GM21737 (cell line): Measurements from ENCODE around the gene EFNB3.

ENCODE experiments used
- ATAC-seq: cut with Tn5 transposase; IDR thresholded peaks from one replicate; pipeline ENCODE4 v1.9.1; 2021; ENCODE audit warnings: mild to moderate bottlenecking, moderate library complexity; ENCODE audit not compliant: unreplicated experiment

EFNB3 gene

DNA sequence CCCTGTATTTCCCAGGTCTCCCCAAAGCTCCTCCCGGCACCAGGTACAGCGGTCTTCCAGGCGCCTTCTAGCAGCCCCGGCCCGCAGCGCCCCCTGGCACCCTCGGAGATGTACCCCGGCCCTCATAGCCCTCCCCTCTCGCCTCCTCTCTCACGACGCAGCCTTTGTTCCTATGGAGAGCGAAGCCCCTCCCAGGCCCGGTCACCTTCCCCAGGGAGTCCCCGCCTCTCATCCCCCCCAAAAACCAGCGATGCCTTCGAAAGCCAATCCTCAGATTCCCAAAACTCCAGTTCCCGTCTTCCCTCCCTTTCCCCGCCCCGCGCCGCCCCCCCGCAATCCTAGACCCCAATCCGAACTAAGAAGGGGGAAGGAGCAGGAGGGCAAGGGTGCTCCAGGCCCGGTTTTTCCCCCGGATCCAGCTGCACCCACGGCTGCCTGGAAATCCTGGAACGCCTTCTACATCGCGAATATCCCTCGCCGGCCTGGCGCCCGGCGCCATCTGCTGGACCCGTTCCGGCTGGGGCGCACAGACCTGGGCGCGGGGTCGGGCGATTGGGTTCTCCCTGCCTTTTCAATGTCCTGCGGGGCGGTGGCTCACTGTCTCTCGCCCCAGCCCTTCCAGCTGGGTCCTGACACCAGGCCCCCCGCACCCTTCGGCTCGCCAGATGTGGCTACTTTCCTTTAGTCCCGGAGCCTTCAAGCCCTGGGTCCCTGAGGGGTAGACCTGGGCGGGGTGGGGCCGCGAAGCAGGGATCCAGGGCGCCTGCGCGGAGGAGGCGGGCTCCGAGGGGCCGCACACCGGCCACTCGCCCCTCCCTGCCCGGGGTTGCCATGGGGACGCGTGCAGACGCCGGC, 12.1 kb downstream of the EFNB3 start, which contains the start of gene DNAH2:
Gene DNAH2 (plus strand): TSS at position 844 of the 855 bp plus-strand sequence. CDS start 1,991 bp downstream, outside the sequence.
- ATAC-seq, result no peak

DNA sequence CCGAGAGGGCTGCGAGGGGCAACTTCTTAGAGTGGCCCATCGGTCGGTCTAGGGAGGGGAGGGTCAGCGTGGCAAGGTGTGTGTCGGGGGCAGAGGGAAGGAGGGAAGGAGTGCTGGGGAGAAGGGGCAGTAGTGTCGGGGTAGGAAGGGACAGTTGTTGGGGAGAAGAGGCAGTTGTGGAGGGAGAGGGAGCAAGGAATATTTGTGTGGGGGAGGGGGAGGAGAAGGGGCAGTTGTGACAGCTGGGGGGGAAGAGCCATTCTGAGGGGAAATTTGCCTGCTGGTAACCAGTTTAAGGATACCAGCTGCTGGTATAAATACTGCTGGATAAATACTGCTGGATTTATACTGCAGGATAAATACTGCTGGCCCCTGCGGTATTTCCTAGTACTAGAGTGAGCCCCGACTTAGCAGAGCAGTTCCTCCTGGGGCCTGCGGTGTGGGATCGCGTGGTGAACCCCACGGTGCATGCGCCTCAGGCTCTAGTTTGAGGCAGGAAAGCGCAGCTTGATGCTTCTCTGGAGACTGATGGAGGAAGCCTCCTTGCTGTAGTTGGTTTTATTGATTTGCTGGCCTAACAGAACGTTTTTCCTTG, 12.9 kb downstream of the EFNB3 start:
- ATAC-seq, result no peak

DNA sequence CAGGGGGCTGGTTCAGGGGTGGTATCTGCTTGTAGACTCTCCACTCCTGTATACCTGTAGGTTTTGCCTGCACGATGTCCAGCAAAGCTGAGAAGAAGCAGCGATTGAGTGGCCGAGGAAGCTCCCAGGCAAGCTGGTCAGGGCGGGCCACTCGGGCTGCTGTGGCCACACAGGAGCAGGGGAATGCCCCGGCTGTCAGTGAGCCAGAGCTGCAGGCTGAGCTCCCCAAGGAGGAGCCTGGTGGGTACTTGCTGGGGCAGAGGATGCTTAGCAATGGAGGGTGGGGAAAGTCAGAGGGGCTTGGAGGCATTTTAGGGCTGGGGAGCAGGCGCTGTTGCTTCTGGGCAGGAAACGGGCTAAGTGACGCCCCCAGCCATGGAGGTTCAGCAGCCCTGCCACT, 14.7 kb downstream of the EFNB3 start:
- no peak for ATAC-seq

DNA sequence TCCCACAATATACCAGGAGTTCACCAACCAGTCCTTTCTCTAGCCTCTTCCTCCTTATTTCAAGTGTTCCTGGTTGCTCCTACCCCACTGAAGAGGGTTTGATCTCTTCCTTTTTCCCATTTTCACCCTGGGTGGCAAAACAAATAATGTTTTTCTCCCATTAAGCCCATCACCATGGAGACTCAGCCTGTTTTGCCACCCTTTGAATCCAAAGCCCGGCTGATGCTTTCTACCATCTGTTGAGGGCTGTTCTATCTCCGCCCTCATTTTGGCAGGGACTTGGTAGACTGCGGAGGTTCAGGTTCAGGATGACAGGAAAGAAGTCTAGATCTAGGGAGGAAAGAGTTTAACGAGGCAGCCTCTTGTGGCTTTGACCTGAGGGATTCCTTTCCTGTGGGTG, 15.1 kb downstream of the EFNB3 start:
- ATAC-seq, result no peak

DNA sequence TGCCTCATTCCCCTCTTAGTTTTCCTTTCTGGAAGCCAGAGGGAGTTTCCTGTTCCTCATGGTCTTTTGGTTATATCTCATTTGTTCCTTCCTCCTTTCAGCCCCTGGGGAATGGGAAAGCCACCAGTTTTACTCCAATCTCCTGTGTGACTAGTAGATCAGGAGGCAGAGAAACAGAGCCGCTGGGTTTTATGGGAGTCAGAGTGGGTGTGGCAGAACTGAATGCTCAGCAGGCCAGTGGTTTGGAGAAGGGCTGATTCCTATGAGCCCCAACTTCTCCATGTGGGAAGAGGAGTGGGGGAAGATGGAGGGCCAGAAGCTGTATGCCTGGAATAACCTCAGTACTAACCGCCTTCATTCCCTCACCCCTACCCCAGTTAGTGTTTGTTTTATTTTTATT, 16.6 kb downstream of the EFNB3 start:
- ATAC-seq, result no peak

DNA sequence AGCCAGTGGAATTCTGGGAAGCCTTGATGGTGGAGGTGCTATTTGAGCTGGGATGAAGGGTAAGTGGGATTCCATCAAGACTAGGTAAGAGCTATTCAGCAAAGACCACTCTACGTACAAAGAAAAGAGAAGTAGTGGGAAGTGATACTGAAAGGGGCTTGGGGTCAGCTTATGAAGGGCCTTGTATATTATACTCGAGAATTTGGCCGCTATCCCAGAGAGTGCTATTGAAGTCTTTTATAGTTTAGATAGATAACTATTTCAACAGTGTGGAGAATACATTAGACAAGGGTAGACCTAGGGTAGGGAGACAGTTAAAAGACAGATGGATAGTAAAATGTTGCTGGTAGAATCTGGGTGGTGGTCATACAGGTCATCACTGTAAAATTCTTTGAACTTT, 22.9 kb downstream of the EFNB3 start:
- ATAC-seq, result no peak

DNA sequence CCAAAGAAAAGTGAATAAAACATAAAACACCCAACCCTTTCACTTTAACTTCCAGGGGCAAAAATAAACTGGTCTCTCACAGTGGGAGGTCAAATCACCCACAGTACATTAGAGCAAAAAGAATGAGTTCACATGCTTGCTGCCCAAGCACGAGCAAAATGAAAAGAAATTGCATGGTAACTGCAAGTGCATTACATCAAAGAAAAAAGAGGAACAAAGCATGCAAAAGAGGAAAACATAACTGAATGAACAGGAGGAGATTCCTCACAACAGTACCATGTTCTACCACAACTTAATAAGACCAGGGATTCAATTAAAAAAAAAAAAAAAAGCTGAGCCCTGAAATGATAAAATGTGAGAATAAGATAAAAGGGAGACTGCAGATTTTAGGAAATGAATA, 24.8 kb downstream of the EFNB3 start:
- ATAC-seq, result no peak

DNA sequence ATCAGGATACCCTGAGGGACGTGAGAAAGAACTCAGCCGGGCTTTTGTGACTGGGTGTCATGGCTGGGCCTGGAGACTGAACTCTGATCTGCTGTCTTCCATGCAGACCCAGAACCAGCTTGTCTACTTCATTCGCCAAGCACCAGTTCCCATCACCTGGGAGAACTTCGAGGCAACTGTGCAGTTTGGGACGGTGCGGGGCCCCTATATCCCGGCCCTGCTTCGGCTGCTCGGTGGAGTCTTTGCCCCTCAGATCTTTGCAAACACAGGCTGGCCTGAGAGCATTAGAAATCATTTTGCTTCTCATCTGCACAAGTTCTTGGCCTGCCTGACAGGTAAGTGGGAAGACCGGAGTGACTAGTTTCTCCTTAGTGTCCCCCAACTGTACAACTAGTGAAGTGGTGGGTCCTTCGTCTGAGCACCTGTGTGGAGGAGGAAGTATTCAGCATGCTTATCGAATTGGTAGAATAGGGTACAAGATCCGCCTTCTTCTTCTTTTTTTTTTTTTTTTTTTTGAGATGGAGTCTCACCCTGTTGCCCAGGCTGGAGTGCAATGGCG, 28.1 kb downstream of the EFNB3 start:
- no peak for ATAC-seq

DNA sequence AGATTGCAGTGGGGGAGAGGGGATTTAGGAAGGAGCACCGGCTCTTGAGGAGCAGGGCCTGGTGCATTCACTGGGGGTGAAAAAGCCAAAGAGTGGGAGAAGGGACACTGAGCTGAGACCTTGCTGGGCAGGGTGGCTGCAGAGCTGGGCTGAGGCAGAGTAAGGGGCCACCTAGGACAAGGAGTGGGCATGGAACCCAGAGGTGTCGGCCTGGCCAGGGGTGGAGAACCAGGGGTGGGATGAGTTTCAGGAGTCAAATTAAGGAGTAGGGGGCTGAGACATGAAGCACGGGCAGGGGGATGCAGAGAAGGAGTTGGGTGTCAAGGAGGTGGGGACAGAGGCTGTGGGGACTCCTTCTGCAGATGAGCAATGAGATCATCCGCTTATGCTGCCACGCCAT, 32.6 kb downstream of the EFNB3 start:
- no peak for ATAC-seq

DNA sequence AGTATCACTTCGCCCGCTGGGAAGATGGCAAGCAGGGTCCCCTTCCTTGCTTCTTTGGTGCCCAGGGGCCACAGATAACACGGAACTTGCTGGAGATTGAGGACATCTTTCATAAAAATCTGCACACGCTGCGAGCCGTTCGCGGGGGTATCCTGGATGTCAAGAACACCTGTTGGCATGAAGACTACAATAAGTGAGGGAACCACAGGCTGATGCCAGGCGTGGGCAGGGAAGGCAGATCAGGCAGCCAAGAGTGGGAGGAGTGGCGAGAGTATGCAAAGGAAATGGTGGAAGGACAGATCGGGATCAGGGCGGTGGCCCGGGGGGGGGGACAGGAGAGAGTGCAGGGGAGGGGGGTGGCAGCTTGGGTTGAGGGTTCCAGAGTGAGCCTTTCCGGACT, 34.7 kb downstream of the EFNB3 start:
- ATAC-seq, result no peak

DNA sequence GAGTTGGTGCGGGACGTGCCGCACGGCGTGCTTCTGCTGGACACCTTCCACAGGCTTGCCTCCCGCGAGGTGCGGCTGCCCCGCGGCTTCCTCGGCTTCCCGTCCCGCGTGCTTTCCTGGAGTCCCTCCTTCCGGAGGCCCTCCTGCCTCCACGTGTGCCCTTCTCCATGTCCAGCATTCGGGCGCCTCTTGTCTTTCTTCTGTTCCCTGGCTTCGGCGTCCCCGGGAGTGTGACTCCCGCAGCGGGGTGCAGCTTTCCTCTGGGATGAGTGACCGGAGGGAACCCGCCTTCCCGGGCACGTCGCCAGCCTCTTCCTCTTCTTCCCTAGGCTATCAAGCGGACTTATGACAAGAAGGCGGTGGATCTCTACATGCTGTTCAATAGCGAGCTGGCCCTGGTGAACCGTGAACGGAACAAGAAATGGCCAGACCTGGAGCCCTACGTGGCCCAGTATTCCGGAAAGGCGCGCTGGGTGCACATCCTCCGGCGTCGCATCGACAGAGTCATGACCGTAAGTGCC, 35.5 kb downstream of the EFNB3 start:
- no peak for ATAC-seq

DNA sequence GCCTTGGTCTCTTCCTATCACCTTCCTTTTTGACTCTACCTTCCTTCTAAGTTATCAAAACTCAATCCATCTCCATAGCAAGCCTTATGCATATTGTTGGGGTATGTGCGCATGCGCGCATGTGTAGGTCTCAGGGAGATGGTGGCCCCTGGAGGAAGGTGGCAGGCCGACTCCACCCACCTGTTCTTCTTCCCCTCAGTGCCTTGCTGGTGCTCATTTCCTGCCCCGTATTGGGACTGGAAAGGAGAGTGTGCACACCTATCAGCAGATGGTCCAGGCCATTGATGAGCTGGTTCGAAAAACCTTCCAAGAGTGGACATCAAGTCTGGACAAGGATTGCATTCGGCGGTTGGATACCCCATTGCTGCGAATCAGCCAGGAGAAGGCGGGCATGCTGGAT, 37.7 kb downstream of the EFNB3 start:
- ATAC-seq, result no peak

DNA sequence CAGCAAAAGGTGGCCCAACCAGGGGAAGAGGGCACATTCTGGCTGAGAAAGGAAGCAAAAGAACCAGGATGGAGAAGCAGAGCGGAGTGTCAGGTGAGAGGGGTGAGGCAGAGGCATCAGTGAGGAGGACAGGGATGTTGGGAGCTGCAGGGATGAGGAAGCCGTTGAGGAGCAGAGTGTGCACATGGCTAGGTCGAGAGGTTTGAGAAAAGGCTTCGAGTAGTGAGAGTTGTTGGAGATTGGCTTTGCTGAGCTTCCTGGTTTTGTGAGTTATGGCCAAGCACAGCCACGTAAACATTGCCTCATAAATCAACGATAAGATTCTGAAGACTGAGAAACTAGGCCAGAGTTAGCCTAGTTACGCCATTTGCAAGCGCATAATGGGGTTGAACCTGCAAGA, 39.4 kb downstream of the EFNB3 start:
- no peak for ATAC-seq

DNA sequence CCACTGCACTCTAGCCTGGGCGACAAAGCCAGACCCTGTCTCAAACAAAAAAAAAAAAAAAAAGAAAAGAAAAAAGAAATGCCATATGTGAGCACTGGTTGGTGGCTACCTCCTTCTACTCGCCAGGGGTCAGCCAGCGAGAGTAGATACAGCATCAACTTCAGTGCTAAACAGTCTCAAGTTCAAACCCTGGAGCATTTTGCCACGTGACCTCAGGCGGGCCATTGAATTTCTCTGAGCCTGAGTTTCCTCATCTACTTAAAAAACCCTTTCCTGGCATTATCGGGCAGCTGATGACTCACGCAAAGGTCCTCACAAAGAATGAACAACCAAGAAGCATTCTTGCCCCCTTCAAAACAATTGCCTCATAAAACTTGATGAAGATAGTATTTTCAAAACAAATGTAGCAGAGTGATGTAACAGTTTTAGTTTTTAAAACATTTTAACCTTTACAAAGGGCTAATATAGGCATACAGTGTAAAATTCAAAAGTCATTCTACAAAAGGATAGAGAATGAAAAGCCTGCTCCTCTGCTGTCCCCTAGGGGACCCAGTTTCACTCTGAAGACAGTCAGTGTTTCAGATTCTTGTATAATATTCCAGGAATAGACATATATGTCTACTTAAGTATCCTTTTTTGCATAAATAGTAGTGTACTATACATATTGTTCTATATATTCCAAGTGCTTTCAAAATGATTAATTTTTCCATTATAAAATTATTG, 40.9 kb downstream of the EFNB3 start:
- ATAC-seq, result no peak

DNA sequence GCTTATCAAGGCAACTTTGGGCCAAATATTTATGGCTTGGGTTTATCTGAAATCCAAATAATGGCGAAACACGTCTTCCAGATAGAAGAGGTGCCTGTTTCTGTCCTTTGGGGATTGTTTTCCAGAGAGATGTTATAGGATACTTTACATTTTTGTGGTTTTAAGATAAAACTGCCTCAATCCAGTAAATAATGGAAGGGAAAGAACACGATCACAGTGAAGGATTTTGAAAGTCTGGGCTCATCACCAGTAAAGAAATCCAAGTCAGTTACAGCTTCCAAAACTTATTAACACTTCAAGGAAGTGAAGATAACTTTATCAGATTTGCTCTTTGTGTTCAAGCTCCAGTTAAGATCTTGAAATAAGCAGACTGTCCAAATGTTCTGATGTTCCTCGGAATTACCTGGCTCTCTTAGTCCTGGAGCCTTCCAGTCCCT, 42.7 kb downstream of the EFNB3 start:
- ATAC-seq, result no peak

DNA sequence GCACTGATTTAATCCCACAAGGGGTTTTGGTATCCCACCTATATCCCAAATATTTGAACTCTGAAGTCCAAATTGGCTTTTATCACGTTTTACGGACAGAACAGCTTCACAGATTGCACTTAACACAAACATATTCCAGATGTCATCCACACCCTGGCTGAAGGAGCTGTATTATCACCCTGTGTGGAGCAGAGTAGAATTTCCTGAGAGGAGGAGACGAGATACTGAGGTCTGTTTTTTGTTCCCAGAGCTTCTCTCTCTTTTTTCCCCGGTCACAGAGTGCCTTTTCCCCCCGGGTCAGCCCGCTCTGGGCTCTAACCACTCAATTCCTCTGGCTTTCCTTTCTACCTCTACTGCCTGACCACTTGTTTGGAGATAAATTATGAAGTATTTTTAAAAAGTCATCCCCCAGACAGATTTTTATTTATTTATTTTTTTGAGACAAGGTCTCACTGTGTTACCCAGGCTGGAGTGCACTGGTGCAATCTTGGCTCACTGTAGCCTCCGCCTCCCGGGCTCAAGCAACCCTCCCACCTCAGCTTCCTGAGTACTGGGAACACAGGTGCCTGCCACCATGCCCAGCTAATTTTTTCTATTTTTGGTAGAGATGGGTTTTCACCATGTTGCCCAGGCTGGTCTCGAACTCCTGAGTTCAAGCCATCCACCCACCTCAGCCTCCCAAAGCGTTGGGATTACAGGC, 43.2 kb downstream of the EFNB3 start:
- ATAC-seq, result no peak

DNA sequence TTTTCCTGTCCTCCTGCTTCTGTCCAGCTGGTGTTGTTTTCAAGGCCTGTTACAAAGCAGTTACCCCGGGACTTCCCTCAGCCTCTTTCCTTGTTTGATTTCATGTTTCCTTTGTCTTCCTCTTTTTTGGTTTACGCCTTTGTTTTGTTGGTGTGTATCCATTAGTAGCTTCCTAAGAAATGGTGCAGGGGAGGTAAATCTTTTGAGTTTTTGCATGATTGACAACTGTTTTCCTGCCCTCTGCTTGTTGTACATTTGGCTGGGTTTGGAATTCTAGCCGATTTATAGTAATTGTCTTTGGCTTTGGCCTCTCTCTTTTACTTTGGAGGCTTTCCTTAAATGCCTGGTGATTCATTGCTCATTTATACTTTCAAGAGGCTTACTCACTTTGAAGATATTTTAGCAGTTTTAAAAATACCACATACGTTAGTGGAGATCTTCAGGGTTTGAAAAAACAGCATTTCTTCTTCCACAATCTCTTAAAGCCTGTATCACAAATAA, 45.4 kb downstream of the EFNB3 start:
- ATAC-seq, result no peak

DNA sequence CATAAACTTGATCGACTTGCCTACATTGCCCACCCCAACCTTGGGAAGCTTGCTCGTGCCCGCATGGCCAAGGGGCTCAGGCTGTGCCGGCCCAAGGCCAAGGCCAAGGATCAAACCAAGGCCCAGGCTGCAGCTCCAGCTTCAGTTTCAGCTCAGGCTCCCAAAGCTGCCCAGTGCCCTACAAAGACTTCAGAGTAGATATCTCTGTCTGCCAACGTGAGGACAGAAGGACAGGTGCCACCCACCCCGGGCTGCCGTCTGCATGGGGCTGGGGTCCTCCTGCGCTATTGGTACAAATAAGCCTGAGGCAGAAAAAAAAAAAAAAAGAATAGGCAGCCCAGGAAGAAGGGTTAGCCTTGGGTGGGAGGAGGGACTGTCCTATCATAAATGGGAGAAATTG, 49.7 kb downstream of the EFNB3 start:
- no peak for ATAC-seq

DNA sequence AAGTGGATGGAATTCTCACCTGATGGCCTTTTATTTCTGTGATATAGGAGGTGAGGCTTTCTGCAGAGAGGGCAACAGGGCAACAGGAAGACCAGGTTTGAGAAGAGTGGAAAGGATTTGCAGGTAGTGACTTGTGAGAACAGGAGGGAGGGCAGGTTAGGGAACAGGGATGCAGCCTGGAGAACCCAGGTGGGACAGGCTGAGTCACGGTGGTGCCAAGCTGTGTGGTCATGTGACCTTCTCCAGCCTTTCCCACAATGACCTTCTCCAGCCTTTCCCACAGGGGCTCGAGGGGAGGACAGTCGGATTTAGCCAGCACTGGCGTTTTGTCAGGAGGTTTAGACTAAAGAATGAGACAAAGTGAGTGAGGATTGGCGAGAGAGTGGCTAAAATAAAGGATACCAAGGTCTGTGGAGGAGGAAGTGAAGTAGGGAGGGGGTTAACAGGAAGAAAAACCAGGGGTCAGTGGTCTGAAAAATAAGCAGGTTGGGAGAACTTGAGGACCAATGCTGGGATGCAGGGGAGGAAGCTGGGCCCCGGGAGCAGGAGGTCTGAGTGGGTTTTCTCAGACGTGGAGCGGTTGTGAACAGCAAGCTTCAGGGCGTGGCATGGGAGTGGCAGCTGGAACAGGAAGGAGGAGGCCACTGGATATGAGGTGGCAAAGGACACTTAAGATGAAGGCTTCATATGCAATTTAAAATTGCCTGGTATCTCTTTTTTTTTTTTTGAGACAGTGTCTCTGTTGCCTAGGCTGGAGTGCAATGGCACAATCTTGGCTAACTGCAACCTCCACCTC, 50.3 kb downstream of the EFNB3 start:
- no peak for ATAC-seq

DNA sequence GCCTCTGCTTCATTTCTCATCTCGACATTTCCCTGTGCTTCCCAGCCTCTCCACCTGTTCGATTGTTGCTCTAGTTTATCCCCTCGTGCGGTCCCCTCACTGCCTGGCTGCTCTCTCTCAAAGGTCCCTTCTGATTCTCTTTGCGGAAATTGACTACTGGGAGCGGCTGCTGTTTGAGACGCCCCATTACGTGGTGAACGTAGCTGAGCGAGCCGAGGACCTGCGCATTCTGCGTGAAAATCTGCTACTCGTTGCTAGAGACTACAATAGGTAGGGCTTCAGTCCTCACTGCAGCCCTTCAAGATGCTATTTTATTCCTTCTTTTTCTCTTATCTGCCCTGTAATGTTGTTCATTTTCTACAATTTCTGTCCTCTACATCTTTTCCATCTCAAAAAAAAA, 52.0 kb downstream of the EFNB3 start:
- no peak for ATAC-seq
